PC-3 (cell line): ENCODE results near the gene ALG14.

Experiments
- CTCF ChIP-seq: fragments of 300-600 bp; sonication (generic); conservative IDR thresholded peaks from 2 replicates; pipeline ENCODE4 v1.5.1; 2017; ENCODE audit warnings: antibody characterized with exemption, low read depth, mild to moderate bottlenecking, low read length
- EZH2phosphoT487 ChIP-seq: fragments of 300-600 bp; sonication (generic); IDR thresholded peaks from 2 replicates; pipeline ENCODE4 v1.6.1; 2018; ENCODE audit warnings: mild to moderate bottlenecking, antibody characterized with exemption, low read length, borderline replicate concordance

GRCh38 chr1:95113684-95114083 is 40.9 kb upstream of the ALG14 start:
- TF ChIP-seq EZH2phosphoT487 (no peak), CTCF (no peak)
